HG03558 (cell line): ENCODE measurements around the gene ETS2.
"Not testable (repeated sequence)": the region's sequence is repeated elsewhere in the genome, so short reads cannot be mapped to it uniquely, and the experiment has no call there.

Experiments used
- ATAC-seq: cut with Tn5 transposase; IDR thresholded peaks from one replicate; pipeline ENCODE4 v1.9.1; 2021; ENCODE audit warnings: moderate number of reproducible peaks; ENCODE audit not compliant: unreplicated experiment; ENCODE audit errors: extremely low read depth

ETS2 gene

DNA sequence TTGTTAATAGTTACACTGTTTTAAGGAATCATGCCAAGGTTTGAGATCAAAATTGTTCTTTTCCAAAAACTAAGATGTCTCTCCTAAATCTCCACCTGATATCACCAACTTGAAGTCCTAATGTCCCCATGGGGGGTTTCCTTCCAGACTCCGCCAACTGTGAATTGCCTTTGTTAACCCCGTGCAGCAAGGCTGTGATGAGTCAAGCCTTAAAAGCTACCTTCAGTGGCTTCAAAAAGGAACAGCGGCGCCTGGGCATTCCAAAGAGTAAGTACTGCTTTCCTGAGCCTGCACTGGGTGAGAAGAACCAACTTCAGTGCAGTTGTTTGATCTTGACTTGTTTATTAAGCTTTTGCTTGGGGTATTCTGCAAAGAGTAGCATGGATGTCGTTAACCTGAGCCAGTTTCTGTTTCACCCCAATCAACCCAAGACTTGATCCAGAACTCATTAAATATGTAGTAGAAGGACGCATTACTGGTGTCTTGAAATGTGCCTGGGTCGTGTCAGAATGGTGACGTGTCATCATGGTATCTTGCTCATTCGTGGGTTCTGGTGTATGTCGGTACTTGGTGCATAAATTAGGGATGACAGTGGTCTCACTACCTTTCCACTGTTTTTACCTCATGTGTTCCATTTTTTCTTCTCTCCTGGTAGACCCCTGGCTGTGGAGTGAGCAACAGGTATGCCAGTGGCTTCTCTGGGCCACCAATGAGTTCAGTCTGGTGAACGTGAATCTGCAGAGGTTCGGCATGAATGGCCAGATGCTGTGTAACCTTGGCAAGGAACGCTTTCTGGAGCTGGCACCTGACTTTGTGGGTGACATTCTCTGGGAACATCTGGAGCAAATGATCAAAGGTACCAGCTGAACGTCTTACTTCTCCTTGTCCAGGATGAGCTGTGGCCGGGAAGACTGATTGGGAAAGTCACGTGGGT lies 8.7 kb downstream of the ETS2 start:
- ATAC-seq, result no peak

DNA sequence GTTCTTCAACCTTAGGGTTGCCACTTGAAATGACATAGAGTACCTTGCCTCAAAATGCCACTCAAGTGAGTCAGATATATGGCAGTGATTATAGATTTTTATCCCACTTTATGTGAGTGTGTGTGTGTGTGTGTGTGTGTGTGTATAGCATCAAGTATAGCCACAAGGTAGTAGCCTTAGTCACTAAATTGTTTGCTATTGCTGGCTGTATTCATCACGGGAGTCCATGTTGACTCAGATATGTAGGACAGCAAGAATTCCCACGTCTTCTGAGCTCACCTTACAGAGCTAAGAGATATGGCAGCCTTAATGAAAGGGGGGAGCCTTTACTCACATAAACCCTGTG lies 9.3 kb downstream of the ETS2 start:
- no peak for ATAC-seq

DNA sequence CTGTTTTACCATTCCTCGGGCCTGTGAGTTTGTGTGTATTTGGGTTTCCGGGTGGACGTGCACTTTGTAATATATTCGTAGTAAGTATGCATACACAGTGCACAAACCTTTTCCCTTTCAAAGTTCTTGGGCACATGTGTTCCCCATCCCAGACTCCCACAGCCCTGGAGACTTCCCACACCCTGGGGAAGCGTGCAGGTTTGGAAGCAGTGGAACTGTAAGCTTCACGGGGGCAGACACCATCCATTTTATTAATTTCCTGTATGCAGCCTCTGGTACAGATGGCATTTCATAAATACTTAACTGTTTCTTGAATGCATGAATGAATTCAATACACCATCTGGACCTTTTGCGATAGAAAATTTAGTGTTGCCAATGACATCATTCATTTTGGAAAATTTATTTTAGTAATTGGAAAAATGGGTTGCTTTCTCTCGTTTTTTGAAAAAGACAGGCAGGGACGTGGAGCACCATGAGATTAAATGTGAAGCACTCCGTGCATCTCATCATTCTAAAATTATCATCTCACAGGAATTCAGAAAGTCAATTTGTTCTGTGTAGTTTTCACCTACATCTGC lies 10.8 kb downstream of the ETS2 start:
- no peak for ATAC-seq

DNA sequence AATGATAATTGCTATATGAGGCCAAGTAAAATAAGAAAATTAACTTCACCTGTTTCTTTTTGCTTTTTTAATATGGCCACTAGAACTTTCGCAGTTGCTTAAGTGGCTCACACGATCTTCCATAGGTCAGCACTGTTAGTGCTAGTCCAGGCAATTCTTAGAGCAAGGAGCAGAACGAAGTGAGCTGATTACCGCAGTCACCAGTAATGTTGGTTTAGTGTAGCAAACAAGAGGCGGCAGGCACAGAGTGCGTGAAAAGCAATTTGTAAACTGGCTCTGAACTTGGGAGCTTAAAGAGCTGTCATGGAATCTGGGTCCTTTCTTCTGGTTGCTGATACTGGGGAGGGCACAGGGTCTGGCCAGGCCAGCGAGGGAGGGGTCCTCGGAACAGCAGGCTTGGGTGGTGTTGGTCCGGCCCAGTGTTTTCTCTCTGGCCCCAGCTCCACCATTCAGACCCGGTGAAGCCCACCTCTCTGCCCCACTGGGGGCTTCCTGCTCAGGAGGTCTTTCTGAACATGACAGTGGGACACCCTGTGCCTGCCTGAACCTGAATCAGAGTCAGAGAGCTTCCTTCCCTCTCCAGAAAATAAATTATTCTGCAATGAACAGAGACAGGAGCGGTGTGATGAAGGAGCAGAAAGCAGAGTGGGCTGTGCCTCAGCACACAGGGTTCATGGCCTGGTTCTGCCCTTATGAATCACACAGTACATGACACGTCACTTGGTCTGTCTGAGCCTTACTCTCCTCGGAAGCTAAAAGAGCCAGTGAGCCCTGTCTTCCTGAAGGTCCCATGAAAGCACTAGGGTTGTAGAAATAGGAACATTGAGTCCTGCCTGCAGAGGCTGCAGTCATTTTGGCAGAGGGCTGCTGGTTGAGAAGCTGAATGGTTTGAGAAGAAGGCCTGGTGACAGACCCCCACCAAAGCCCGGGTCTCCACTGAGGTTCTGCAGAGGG lies 11.9 kb downstream of the ETS2 start:
- ATAC-seq, result no peak

DNA sequence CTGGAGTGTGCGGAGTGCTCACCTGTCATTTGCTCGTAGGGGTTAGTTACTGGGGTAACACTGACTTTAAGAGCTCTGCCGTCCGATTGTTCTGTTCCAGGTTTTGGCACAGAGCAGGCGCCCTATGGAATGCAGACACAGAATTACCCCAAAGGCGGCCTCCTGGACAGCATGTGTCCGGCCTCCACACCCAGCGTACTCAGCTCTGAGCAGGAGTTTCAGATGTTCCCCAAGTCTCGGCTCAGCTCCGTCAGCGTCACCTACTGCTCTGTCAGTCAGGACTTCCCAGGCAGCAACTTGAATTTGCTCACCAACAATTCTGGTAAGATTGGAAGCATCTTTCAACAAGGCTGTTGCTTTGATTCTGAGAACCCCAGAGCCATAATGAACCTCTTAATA lies 12.6 kb downstream of the ETS2 start:
- ATAC-seq, result no peak

DNA sequence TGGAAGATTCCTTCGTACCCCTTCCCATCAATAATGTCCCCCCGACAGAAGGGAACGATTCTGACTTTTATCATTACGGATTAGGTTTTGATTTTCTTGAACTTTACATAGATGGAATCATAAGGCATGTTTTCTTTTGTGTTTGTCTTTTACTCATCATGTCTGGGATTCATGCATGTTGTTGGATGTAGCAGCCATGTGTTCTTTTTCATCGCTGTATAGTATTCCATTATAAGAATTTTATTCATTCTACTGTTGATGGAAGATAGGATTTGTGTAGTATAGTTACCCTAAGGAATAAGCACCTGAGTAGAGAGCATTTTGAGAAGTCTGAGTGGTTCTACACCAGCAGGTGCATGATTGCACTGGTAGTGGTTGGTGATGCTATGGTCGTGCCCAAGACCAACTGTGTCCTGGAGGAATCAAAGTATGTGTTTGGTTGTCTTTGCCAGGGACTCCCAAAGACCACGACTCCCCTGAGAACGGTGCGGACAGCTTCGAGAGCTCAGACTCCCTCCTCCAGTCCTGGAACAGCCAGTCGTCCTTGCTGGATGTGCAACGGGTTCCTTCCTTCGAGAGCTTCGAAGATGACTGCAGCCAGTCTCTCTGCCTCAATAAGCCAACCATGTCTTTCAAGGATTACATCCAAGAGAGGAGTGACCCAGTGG lies 13.5 kb downstream of the ETS2 start:
- ATAC-seq, result no peak

DNA sequence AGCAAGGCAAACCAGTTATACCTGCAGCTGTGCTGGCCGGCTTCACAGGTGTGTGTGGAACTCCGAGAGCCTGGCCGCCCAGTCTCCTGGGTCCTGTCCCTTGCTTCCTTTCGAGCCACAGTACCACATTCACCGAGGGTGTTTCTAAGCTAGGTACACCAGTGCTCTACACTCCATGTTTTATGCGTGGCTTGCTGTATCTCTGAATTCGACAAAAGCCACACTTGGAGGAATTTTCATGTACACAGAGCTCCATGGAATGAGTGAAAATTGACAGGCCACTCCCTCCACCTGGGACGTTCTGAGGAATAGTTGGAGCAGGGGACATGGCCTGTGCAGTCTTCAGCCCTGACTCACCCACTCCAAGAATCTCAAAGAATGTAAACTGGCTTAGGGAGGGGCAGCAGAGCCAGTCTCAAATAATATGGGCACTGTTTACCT lies 14.0 kb downstream of the ETS2 start:
- ATAC-seq, result no peak

DNA sequence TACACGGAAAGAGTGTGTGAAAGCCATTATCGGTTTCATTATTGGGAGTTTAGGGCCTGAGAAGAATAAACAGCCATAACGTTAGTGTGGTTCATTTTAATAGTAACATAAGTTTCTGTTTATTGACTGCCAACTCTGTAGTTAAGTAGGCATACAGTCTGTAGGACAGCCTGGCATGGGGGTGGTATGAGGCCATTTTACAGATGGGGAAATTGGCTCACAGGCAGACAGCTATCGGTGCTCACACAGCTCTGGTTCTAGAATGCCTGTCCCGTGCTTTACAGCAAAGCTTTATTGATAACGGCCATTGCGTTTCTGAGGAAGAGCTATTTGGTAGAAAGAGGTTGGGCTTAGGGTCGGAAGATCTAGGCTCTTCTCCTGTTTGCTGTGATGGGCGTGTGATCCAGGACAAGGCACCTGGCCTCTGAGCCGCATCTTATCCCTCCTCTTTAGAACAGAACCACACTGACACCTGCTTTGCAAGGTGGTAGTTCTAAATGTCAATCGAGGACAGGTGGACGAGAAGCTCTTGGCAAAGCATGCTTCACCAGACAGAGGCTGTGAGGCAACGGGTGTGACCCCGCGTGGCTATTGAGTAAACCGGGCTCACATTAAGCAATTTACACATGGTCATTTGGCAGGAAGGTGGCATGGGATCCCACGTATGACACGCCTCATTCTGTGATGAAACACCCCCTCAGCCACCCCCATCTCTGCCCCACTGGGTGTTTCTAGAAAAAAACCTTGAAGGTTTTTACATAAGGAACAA lies 14.9 kb downstream of the ETS2 start:
- ATAC-seq, result no peak

DNA sequence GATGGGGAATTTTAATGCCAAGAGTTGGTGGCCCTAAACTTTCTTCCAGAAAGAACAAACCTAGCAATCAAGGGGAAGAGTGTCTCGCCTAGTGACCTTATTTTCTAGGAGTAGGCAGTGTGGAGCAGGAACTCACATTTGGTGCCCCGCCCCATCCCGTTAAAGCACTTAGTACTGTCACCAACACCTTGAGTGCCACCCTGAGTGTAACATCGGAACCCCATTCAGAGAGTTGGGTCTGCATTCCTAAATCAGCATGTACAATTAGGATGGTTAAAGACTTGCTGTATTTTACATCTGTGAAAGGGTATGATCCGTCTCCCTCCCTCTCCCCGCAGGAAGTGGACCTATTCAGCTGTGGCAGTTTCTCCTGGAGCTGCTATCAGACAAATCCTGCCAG lies 15.5 kb downstream of the ETS2 start:
- ATAC-seq, result no peak

DNA sequence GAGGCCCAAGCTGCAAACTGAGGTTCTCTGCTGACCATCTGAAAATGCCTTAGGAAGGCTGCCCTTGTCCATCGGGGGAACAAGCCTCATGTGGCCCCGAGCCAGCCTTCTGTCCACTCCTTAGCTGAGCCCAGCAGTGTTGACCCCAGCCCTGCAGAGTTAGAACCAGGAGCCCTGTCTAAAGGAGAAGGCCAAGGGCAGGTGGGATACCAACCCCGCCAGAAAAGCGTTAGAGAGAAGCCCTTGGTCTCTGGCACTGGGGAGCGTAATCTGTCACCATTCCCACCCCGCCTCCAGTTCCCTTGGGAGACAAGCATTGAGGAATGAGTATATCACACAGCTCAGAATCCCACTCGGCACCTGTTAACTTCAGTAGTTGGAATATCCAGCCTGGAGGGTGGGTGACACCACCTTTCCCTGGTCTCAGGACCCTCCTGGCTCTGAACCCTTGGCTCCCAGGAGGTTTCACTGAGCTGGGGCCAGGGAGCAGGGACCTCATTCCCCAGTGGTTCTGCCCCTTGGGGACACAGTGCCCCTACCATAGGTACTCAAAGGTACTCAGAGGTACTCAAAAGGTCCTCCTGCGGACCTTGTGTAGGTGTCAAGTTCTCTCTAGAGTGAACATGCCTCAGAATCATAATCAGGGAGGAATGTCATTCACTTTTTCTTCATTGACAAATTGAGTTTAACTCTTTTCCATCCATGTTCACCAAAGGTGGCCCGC lies 16.4 kb downstream of the ETS2 start:
- no peak for ATAC-seq

DNA sequence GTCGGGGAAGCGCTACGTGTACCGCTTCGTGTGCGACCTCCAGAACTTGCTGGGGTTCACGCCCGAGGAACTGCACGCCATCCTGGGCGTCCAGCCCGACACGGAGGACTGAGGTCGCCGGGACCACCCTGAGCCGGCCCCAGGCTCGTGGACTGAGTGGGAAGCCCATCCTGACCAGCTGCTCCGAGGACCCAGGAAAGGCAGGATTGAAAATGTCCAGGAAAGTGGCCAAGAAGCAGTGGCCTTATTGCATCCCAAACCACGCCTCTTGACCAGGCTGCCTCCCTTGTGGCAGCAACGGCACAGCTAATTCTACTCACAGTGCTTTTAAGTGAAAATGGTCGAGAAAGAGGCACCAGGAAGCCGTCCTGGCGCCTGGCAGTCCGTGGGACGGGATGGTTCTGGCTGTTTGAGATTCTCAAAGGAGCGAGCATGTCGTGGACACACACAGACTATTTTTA lies 17.1 kb downstream of the ETS2 start:
- no peak for ATAC-seq

DNA sequence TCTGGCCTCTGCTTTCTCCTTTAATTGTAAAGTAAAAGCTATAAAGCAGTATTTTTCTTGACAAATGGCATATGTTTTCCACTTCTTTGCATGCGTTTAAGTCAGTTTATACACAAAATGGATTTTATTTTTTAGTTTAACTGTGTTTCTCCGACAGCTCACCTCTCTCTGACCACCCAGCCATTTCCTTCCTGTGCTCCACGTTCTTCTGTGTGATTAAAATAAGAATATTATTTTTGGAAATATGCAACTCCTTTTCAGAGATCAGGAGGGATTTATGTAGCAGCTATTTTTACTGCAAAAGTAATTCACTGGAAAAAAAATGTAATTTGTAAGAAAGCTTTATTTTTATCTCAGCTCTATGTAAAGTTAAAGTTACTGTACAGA lies 18.0 kb downstream of the ETS2 start:
- no peak for ATAC-seq

DNA sequence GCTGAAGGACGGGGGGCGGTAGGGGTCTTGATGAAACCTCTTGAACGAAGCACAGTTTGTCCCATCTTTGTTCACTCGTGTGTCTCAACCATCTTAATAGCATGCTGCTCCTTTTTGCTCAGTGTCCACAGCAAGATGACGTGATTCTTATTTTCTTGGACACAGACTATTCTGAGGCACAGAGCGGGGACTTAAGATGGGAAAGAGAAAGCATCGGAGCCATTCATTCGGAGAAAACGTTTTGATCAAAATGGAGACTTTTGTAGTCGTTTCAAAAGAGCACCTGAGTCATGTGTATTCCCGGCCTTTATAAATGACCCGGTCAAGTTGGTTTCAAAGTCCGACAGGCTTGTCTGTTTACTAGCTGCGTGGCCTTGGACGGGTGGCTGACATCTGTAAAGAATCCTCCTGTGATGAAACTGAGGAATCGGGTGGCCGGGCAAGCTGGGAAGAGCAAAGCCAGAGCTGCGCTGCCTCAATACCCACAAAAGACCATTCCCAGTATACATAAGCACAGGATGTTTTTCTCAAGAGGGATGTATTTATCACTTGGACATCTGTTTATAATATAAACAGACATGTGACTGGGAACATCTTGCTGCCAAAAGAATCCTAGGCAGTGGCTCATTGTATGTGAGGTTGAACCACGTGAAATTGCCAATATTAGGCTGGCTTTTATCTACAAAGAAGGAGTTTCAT lies 18.5 kb downstream of the ETS2 start:
- ATAC-seq, result no peak

DNA sequence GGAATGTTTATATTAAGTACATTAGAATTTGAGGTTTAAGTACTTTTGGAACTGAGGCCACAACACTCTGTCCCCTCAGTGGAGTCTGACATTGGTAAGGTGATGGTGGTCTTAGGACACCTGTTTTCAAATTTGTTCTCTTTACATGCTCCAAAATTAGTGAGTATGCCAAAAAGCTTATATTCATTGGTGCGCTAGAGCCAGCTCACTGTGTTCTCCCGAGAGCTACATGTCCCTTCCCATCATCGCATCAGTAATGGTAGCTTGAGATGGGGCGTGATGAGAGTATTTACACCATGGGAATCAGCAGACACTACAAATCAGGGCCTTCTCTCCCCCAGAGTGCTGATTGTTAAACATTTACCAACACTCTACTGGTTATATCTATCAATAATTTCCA lies 19.5 kb downstream of the ETS2 start:
- no peak for ATAC-seq

DNA sequence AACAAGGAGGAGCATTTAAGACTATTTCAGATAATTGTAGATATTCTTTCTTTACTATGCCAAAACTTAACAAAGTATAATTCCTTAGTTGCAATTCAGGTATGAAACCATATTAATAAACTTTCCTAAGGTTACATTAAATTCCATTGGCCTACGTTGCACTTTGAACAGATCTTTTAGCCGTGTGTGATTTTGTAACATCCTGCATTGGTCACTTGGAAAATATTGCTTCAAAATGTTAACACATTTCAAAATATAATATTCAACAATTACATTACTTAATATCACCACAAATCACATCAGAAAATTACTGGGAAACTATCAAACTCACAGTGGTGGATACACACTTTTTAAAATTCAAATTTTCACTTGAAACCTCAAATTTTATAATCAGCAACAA lies 20.2 kb downstream of the ETS2 start:
- ATAC-seq, result no peak

DNA sequence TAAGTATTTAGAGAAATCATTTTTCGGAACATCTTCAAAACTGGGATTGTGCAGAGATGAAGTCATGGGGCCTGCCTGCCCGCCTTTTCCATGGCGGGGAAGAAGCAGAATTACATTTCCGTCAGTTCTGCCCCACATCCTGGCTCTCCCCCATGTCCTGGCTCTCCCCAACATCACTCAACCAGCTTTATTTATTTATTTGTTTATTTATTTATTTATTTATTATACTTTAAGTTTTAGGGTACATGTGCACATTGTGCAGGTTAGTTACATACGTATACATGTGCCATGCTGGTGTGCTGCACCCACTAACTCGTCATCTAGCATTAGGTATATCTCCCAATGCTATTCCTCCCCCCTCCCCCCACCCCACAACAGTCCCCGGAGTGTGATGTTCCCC lies 22.4 kb downstream of the ETS2 start:
- ATAC-seq, result not testable (repeated sequence)

DNA sequence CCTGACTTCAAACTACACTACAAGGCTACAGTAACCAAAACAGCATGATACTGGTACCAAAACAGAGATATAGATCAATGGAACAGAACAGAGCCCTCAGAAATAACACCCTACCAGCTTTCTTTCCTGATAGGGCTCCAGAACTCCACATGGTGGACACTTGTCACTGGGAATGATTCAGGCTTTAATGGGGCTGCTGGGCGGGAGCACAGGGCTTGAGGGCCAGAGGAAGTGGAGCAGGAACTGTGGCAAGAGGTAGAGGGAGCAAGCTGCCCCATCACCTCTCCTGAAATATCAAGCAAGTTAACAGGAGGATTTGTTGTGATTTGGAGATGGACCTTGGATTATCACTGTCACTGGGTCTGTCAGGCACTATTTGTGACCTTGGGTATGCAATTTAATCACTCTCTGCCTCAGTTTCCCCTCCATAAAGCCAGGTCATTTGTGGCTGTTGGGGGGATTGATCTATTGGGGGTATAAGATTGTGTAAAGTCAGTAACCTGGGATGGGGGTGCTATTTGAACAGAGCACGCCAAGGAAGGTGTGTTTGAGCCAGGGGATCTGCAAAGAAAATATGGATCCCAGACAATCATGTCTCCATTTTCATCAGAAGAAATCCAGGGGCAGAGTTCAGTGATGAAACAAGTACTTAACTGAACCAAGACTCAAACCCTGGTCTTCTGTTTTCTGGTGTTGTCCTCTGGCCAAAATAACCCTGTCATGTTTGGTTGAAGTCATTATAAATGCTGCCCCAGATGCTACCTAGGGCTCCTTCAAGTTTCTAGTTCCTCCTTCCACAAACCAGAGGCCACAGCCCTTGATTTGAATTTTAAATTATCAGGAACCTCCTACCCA lies 25.2 kb downstream of the ETS2 start:
- peak; percentile 57 for ATAC-seq
